Measurements from ENCODE around the gene LRRC4B. TPM values are rescaled to one million over a fixed set of nuclear protein-coding genes. Genes with fewer than 3 reads are reported as not detected.

Gene LRRC4B
- total and polyA plus RNA-seq, 2 donors (not counting 1 experiment from before 2014, with no cell fraction given): 0.02 to 0.17 TPM

DNA sequence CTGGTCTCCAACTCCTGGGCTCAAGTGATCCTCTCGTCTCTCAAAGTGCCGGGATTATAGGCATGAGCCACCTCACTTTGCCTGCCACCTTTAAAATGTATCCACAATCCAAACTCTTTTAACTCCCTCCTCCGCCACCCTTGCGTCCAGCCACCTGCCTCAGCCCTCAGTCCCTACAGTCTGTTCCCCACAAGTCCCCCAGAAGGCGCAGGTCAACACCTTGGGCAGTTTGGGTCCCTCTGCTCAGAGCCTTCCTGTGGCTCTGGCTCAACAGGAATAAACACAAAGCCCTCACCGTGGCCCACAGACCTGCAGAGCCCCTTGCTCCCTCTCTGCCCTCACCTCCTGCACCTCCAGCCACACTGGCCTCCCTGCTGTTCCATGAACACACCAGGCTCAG lies 99.4 kb downstream of the LRRC4B start:
- Histone ChIP-seq H2AFZ (ENCODE audit: low read length) (no peak overlapping the region), H3K9ac (ENCODE audit: insufficient read depth, low read length) (no peak overlapping the region), H3K36me3 (ENCODE audit: control insufficient read depth, insufficient read depth, low read length) (no peaks in the 10 kb centered on the region), H3K27ac (ENCODE audit: insufficient read depth, low read length) (no peak overlapping the region), H4K20me1 (ENCODE audit: control insufficient read depth, extremely low read depth, insufficient read depth, low read length) (no peaks in the 10 kb centered on the region), H3K79me2 (ENCODE audit: control insufficient read depth, insufficient read depth, low read length) (no peaks in the 10 kb centered on the region), H3K4me2 (ENCODE audit: extremely low read depth, insufficient read depth, low read length) (no peak overlapping the region), H3K9me3 (ENCODE audit: control insufficient read depth, insufficient read depth, low read depth, low read length) (no peaks in the 10 kb centered on the region), H3K4me3 (replicated peaks in 1 of 4; ENCODE audit: control extremely low read depth in 1 of 4, insufficient read depth in 1 of 4, low read depth in 3 of 4, low read length in 4 of 4) (no peak overlapping the region), H3K4me1 (ENCODE audit: control insufficient read depth, extremely low read depth, insufficient read depth, low read length) (no peaks in the 10 kb centered on the region), H3K27me3 (ENCODE audit: control insufficient read depth, insufficient read depth, low read length) (peaks cover 3% of the 10 kb centered on the region)
- no peak for DNase-seq (ENCODE audit: low read depth in 2 of 2)
- no peak for TF ChIP-seq EZH2 (IDR thresholded peaks at IDR 0.05; ENCODE audit: low read length, missing control alignments)
- TF ChIP-seq, protein P1, sequence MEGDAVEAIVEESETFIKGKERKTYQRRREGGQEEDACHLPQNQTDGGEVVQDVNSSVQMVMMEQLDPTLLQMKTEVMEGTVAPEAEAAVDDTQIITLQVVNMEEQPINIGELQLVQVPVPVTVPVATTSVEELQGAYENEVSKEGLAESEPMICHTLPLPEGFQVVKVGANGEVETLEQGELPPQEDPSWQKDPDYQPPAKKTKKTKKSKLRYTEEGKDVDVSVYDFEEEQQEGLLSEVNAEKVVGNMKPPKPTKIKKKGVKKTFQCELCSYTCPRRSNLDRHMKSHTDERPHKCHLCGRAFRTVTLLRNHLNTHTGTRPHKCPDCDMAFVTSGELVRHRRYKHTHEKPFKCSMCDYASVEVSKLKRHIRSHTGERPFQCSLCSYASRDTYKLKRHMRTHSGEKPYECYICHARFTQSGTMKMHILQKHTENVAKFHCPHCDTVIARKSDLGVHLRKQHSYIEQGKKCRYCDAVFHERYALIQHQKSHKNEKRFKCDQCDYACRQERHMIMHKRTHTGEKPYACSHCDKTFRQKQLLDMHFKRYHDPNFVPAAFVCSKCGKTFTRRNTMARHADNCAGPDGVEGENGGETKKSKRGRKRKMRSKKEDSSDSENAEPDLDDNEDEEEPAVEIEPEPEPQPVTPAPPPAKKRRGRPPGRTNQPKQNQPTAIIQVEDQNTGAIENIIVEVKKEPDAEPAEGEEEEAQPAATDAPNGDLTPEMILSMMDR (conservative IDR thresholded peaks at IDR 0.05 in 1 of 2, IDR thresholded peaks at IDR 0.05 in 1 of 2; ENCODE audit: low read depth in 1 of 2, low read length in 2 of 2): no peak

GRCh38 chr19:50467566-50467965 lies 100.7 kb downstream of the LRRC4B start:
- Histone ChIP-seq H3K4me3 (replicated peaks in 1 of 4; ENCODE audit: control extremely low read depth in 1 of 4, insufficient read depth in 1 of 4, low read depth in 3 of 4, low read length in 4 of 4) (no peak overlapping the region), H2AFZ (ENCODE audit: low read length) (no peak overlapping the region), H3K36me3 (ENCODE audit: control insufficient read depth, insufficient read depth, low read length) (no peaks in the 10 kb centered on the region), H4K20me1 (ENCODE audit: control insufficient read depth, extremely low read depth, insufficient read depth, low read length) (no peaks in the 10 kb centered on the region), H3K4me2 (ENCODE audit: extremely low read depth, insufficient read depth, low read length) (no peak overlapping the region), H3K9ac (ENCODE audit: insufficient read depth, low read length) (no peak overlapping the region), H3K9me3 (ENCODE audit: control insufficient read depth, insufficient read depth, low read depth, low read length) (no peaks in the 10 kb centered on the region), H3K27me3 (ENCODE audit: control insufficient read depth, insufficient read depth, low read length) (peaks cover 3% of the 10 kb centered on the region), H3K27ac (ENCODE audit: insufficient read depth, low read length) (no peak overlapping the region), H3K4me1 (ENCODE audit: control insufficient read depth, extremely low read depth, insufficient read depth, low read length) (no peaks in the 10 kb centered on the region), H3K79me2 (ENCODE audit: control insufficient read depth, insufficient read depth, low read length) (no peaks in the 10 kb centered on the region)
- DNase-seq (ENCODE audit: low read depth in 2 of 2): no peak
- TF ChIP-seq, protein P1 (conservative IDR thresholded peaks at IDR 0.05 in 1 of 2, IDR thresholded peaks at IDR 0.05 in 1 of 2; ENCODE audit: low read depth in 1 of 2, low read length in 2 of 2): no peak
- TF ChIP-seq EZH2 (IDR thresholded peaks at IDR 0.05; ENCODE audit: low read length, missing control alignments): no peak

Other genes starting within 250 kb of the LRRC4B start
- under 0.01 TPM in 1 of 2 replicates, not detected in the other for gene KCNC3, start 239.1 kb downstream of the LRRC4B start, total RNA-seq
- gene KCNC3, start 239.1 kb downstream of the LRRC4B start, polyA plus RNA-seq: 0.01 TPM in 2 replicates
- under 0.01 and 0.17 TPM in 2 replicates for gene NAPSA, start 202.8 kb downstream of the LRRC4B start, total RNA-seq
- 0.03 and 0.15 TPM in 2 replicates for gene NAPSA, start 202.8 kb downstream of the LRRC4B start, polyA plus RNA-seq
- gene NR1H2, start 192.0 kb downstream of the LRRC4B start, total RNA-seq: 75.5 and 82.4 TPM in 2 replicates
- 30.3 and 30.4 TPM in 2 replicates for gene NR1H2, start 192.0 kb downstream of the LRRC4B start, polyA plus RNA-seq
- 16.4 and 23.6 TPM in 2 replicates for gene POLD1, start 184.1 kb downstream of the LRRC4B start, total RNA-seq
- 4.0 and 10.1 TPM in 2 replicates for gene POLD1, start 184.1 kb downstream of the LRRC4B start, polyA plus RNA-seq
- gene SPIB, start 149.5 kb downstream of the LRRC4B start, total RNA-seq: under 0.01 TPM in 1 of 2 replicates, not detected in the other
- gene SPIB, start 149.5 kb downstream of the LRRC4B start, polyA plus RNA-seq: not detected in 2 replicates
- under 0.01 and 0.26 TPM in 2 replicates for gene MYBPC2, start 135.5 kb downstream of the LRRC4B start, total RNA-seq
- gene MYBPC2, start 135.5 kb downstream of the LRRC4B start, polyA plus RNA-seq: 0.02 TPM in 1 of 2 replicates, not detected in the other
- 24.1 and 40.8 TPM in 2 replicates for gene EMC10, start 91.9 kb downstream of the LRRC4B start, total RNA-seq
- 37.5 and 42.7 TPM in 2 replicates for gene EMC10, start 91.9 kb downstream of the LRRC4B start, polyA plus RNA-seq
- gene GARIN5A, start 91.6 kb downstream of the LRRC4B start, total RNA-seq: 0.51 and 0.66 TPM in 2 replicates
- 0.11 and 0.24 TPM in 2 replicates for gene GARIN5A, start 91.6 kb downstream of the LRRC4B start, polyA plus RNA-seq
- 38.3 and 48.6 TPM in 2 replicates for gene JOSD2, start 57.2 kb downstream of the LRRC4B start, total RNA-seq
- 16.3 and 17.3 TPM in 2 replicates for gene JOSD2, start 57.2 kb downstream of the LRRC4B start, polyA plus RNA-seq
- not detected in 2 replicates for gene ASPDH, start 54.5 kb downstream of the LRRC4B start, total RNA-seq
- gene ASPDH, start 54.5 kb downstream of the LRRC4B start, polyA plus RNA-seq: not detected in 2 replicates
- gene SYT3, start 71.4 kb upstream of the LRRC4B start, total RNA-seq: not detected in 2 replicates
- gene SYT3, start 71.4 kb upstream of the LRRC4B start, polyA plus RNA-seq: not detected in 2 replicates
- gene C19orf81, start 81.0 kb upstream of the LRRC4B start, total RNA-seq: not detected in 2 replicates
- gene C19orf81, start 81.0 kb upstream of the LRRC4B start, polyA plus RNA-seq: not detected in 2 replicates
- gene SHANK1, start 151.4 kb upstream of the LRRC4B start, total RNA-seq: 1.8 and 7.9 TPM in 2 replicates
- gene SHANK1, start 151.4 kb upstream of the LRRC4B start, polyA plus RNA-seq: 1.4 and 2.3 TPM in 2 replicates
- 27.5 and 69.4 TPM in 2 replicates for gene CLEC11A, start 154.9 kb upstream of the LRRC4B start, total RNA-seq
- 22.5 and 23.4 TPM in 2 replicates for gene CLEC11A, start 154.9 kb upstream of the LRRC4B start, polyA plus RNA-seq
- not detected in 2 replicates for gene GPR32, start 202.0 kb upstream of the LRRC4B start, total RNA-seq
- gene GPR32, start 202.0 kb upstream of the LRRC4B start, polyA plus RNA-seq: not detected in 2 replicates
- not detected in 2 replicates for gene ACP4, start 222.0 kb upstream of the LRRC4B start, total RNA-seq
- gene ACP4, start 222.0 kb upstream of the LRRC4B start, polyA plus RNA-seq: not detected in 2 replicates

Measured in fibroblast of lung (primary cell).